GM19240 (cell line): ENCODE measurements around the gene PLAC1.

Source experiments
- DNase-seq: peaks from one replicate; pipeline ENCODE4 v3.0.0; 2011; ENCODE audit warnings: low spot score; ENCODE audit not compliant: insufficient read length

PLAC1 gene

GRCh38 chrX:134670134-134670924, 12.1 kb upstream of the PLAC1 start:
- DNase-seq: no peak

GRCh38 chrX:134669378-134670098, 11.3 kb upstream of the PLAC1 start:
- no peak for DNase-seq

GRCh38 chrX:134664202-134664601, 5.9 kb upstream of the PLAC1 start:
- DNase-seq: no peak

GRCh38 chrX:134661295-134661694, 3.0 kb upstream of the PLAC1 start:
- no peak for DNase-seq

- no peak for DNase-seq
Measured at GRCh38 chrX:134660627-134661026, 2.4 kb upstream of the PLAC1 start.

GRCh38 chrX:134659761-134660160, 1.5 kb upstream of the PLAC1 start:
- DNase-seq: no peak

- no peak for DNase-seq
Measured at GRCh38 chrX:134658760-134659023, 421 bp upstream of the PLAC1 start.

GRCh38 chrX:134654398-134655012, 3.8 kb downstream of the PLAC1 start:
- no peak for DNase-seq

GRCh38 chrX:134653835-134654234, 4.4 kb downstream of the PLAC1 start:
- DNase-seq: no peak

GRCh38 chrX:134650701-134651100, 7.6 kb downstream of the PLAC1 start:
- DNase-seq: no peak

GRCh38 chrX:134649770-134650169, 8.5 kb downstream of the PLAC1 start:
- DNase-seq: no peak

GRCh38 chrX:134647477-134647877, 10.8 kb downstream of the PLAC1 start:
- no peak for DNase-seq

GRCh38 chrX:134646691-134647090, 11.6 kb downstream of the PLAC1 start:
- no peak for DNase-seq

- no peak for DNase-seq
Measured at GRCh38 chrX:134645936-134646543, 12.2 kb downstream of the PLAC1 start.

GRCh38 chrX:134642386-134642785, 15.9 kb downstream of the PLAC1 start:
- DNase-seq: no peak

- DNase-seq: no peak
Measured at GRCh38 chrX:134641346-134641745, 16.9 kb downstream of the PLAC1 start.

- no peak for DNase-seq
Measured at GRCh38 chrX:134640914-134641313, 17.4 kb downstream of the PLAC1 start.

GRCh38 chrX:134636851-134637250, 21.4 kb downstream of the PLAC1 start:
- DNase-seq: no peak

GRCh38 chrX:134634691-134635090, 23.6 kb downstream of the PLAC1 start:
- no peak for DNase-seq

- DNase-seq: no peak
Measured at GRCh38 chrX:134633832-134634231, 24.4 kb downstream of the PLAC1 start.

GRCh38 chrX:134633394-134633793, 24.9 kb downstream of the PLAC1 start:
- DNase-seq: no peak

GRCh38 chrX:134632355-134632754, 25.9 kb downstream of the PLAC1 start:
- DNase-seq: no peak
